GM19452 (cell line): ENCODE results near the gene CDH5.

Experiments used
- ATAC-seq: cut with Tn5 transposase; IDR thresholded peaks from one replicate; pipeline ENCODE4 v1.9.1; 2021; ENCODE audit not compliant: unreplicated experiment

CDH5 gene

DNA sequence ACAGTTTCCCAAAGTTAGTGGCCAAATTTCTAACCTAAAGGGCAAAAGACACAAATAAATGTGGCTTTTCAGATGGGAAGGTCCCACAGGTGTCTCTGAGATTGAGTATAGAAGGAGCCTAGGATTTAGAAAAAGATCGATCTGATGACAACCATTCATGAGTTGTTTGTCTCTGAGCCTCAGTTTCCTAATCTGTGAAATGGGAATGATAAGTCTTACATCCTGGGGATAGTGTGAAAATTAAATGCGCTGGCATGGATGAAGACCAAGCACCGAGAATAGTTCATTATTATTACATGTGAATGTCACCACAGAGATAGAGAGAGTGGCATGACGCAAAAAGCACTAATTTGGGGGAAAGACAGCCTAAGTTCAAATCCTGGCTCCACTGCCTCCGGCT lies 7.2 kb downstream of the CDH5 start:
- no peak for ATAC-seq

DNA sequence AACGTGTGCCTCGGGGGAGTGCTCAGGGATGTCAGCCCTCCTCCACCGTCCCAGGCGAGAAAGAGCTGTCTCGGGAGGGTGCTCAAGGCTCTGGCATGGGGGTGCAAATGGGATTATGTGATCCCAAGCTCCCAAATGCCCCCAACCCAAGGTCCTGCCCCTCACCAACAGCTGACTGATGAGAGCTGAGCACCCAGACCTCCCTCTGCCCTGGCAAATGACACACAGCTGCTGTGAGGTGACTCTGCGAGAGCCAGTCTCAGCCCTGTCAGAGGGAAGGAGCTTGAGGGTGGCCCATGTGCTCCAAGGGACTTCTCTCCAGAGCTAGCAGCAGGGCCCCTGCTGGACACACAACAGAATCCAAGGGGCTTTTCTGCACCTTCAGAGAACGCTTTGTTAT lies 7.7 kb downstream of the CDH5 start:
- ATAC-seq: no peak

DNA sequence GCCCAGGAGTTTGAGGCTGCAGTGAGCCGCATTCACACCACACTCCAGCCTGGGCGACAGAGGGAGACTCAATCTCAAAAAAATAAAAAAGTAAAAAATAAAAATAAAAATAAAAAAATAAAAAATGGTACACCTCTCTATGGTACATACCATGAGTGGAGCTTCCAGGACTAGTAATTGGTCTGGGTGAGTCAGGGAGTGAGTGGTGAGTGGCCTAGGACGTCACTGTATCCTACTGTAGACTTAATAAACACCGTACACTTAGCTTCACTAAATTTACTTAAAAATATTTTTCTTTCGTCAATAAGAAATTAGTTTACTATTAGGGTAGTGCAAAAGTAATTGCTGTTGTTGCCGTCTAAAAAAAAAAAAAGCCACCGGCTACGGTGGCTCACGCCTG lies 9.0 kb downstream of the CDH5 start:
- no peak for ATAC-seq

DNA sequence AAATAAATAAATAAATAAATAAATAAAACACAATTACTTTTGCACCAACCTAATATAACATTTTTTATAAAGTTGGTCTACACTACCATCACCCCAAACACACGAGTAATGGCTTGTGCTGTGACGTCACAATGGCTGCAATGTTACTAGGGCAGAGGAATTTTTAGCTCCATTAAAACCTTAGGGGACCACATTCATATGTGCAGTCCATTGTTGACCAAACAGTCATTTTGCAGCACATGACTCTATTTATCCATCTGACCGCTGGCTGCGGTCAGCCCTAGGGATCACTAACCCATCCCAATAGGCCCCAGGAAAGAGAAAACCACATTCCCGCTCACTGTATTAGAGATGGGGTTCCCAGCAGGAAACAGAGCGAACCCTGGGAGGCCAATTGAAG lies 9.6 kb downstream of the CDH5 start:
- ATAC-seq: no peak

DNA sequence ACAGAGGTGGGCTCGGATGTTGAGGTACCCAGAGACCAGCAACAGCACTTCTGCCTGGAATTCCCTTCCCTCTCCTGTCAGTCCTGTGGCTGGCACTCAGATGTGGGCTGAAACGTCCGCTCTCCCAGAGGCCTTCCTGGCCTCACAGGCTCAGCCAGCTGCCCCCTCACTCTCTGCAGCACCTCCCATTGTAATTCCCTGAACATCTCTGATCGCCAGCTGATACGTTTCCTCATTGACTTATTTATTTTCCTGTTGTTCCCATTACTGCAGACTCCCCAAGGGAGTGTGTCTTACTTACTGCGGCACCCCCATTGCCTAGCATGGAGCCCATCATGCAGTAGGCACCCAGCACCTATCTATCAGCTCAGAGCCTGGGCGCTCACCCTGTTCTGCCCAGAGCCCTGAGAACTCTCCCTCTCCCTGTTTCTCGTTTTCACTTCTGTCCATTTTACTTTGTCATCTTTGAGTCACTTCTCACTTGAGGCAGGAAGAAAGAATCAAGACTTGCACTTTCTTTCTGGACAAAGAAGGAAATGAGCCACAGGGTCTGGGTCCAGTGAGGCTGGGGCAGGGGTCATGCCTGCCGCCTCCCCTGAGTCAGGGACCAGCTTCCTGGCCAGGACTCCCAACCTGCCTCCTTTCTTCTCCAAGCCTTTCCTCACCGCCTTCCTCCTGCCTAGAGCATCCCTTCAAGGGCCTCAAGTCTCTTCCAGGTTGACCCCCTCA lies 10.2 kb downstream of the CDH5 start:
- ATAC-seq: no peak

DNA sequence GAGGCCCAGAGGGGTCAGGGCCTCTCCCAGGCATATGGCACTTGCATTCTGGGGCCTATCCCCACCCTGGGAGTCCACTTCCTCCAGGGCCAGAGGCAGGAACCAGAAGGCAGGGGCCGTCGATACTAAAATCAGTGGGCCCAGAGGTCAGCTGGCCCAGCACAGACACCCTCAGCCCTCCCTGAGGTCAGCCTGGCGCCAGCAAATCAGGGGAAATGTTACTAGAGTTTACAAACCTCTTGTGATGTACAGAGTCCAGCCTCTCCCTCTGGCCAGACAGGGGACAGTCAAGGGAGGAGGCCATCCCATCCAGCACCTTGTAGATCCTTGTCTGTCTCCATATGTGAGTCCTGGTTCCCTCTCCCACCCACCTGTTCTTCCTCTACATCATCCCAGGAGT lies 10.8 kb downstream of the CDH5 start:
- no peak for ATAC-seq

DNA sequence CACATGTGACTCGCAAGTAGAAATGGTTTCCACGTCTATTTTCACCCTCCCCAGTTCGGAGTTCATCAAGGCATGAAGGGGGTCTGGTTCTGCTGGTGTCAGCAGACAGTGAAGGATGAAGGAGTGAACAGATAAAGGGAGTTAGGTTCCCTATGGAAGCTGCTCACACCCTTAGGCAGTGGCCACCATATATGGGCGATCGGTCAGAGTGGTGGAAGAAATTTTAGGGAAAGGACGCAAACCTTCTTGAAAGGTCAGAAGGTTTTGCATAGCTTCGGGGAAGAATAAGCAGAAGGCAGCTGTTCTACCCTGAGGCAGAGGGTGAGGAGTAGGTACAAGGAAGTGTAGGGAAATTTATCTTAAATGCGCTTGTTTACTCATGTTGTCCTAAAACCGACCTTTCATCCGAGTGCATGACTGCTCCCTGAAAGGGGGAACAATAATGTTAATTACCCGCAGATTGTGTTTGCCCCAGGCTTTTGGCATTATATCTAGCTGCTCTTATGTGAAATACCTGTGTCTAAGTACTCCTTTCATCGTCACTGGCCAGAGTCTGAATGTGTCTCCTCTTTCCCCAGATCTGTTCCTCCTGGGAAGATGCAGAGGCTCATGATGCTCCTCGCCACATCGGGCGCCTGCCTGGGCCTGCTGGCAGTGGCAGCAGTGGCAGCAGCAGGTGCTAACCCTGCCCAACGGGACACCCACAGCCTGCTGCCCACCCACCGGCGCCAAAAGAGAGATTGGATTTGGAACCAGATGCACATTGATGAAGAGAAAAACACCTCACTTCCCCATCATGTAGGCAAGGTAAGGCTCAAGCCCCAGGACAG lies 12.5 kb downstream of the CDH5 start:
- ATAC-seq: no peak

DNA sequence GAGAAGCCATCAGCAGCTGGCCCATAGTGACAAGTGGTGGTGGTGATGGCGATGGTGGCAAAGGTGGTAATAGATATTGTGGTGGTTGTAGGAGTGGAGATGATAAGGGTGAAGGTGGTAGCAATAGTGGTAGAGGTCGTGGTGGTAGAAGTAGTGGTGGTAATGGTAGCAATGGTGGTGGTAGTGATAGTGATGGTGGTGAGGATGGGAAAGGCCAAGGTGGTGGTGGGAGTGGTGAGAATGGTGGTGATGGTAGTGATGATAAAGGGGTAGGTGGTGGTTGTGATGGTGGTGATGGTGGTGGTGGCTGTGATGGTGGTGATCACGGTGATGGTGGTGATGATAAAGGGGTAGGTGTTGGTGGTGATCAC lies 13.1 kb downstream of the CDH5 start:
- no peak for ATAC-seq

DNA sequence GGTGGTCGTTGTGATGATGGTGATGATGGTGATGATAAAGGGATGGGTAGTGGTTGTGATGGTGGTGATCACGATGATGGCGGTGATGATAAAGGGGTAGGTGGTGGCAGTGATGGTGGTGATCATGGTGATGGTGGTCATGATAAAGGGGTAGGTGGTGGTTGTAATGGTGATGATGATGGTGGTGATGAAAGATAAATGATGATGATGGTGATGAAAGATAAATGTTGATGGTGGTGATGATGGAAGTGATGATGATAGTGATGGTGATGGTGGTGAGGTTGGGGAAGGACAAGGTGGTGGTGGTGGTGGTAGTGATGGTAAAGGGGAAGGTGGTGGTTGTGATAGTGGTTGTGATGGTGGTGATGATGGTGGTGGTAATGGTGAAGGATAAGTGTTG lies 13.9 kb downstream of the CDH5 start:
- no peak for ATAC-seq

DNA sequence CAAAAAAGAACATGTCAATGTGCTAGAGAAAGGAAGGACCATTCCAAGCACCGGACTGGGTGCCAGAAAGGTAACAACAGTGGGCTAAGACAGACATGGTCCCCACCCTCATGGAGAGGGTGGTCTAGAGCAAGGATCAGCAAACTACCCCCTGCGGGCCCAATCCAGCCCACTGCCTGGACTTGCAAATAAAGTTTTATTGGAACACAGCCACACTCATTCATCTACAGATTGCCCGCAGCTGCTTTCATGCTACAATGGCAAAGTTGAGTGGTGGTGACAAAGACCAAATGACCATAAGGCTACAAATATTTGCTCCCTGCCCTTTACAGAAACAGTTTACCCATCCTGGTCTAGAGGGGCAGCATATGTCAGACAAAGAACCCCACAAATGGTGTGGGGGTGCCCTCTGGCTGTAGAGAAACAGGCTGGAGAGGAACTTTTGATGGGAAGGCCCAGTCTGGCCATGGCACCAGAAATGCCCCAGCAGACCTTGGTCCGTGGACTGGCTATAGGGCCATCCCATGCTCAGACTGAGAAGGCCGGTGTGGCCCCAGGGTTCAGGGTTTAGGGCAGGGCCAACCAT lies 15.2 kb downstream of the CDH5 start:
- ATAC-seq: no peak

DNA sequence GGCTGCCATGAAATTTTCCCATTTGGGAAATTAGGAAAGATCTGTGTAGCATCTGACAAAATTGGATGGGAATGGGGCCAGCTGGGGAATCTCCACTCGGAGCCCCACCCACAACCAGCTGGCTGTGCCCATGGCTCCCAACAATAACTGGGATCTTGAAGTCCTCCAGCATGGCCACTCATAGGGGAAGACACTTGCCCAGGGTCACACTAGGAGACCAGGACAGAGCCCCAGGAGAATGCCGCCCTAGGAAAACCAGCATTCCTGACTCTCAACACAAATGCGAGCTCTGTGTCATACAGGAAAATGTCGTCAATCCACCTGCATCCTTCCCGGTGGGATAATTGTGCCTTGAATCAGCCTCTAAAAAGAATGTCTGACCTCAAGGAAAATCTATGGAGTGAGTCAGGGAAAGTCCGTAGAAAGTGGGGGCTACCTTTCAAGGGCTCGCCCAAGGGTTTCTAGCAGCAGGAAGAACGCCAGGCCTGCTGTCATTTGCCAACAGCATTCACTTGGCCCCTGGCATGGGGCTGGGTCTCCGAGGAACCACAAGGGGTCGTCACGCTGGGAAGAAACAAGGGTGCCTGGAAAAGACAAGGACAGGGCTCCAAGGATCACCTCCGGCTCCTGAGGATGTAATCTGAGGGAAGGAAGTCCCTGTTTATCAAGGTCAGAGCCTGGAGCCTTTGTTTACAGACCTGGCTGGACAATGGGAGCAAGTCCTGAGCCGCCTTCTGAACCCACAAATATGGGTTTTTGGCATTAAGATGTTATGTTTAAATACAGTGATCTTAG lies 15.9 kb downstream of the CDH5 start:
- no peak for ATAC-seq

DNA sequence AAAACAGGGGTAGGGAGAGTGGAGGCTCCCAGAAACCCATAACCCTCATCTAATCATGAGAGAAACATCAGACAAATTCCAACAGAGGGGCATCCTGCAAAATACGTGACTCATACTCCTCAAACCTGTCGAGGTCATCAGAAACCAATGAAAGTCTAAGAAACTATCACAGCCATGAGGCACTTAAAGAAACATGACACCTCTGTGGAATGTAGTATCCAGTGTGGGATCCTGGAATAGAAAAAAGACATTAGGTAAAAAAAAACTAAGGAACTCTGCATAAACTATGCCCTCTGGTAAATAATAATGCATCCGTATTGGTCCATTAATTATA lies 16.4 kb downstream of the CDH5 start:
- no peak for ATAC-seq

DNA sequence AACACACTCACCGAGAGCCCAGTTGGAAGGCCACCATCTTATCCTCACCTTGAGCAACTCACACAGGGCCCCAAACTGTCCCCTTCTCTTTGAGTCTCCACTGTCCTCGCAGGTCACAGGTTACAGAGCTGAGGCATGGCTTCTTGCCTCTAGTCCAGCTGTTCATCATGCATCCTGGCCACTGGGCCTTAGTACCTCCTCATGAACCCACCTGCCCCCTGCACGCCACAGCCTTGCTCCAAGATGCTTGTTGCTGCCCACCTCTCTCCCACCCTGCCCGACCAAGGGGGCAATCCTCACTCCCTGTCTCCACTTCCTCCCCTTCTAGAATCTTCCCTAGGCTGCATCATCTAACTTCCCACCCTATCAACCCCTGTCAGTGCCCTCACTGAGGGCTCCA lies 17.1 kb downstream of the CDH5 start:
- no peak for ATAC-seq

DNA sequence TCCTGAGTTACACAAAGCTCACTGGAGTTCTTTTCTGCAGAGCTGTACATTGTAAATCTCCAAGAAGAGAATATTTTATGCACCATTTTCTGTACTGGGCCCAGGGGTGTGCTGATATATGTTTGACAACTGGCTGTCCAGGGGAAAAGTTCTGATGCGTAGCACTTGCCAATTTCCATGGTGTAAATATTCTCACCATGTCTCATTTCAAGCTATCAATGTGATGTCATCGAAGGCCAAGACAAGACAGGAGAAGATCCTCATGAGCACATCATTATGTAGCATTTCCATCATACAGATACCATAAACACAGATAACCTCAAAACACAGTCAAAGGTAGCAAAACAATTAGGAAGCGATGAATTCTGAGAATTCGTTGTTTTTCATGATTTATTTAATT lies 18.9 kb downstream of the CDH5 start:
- no peak for ATAC-seq

DNA sequence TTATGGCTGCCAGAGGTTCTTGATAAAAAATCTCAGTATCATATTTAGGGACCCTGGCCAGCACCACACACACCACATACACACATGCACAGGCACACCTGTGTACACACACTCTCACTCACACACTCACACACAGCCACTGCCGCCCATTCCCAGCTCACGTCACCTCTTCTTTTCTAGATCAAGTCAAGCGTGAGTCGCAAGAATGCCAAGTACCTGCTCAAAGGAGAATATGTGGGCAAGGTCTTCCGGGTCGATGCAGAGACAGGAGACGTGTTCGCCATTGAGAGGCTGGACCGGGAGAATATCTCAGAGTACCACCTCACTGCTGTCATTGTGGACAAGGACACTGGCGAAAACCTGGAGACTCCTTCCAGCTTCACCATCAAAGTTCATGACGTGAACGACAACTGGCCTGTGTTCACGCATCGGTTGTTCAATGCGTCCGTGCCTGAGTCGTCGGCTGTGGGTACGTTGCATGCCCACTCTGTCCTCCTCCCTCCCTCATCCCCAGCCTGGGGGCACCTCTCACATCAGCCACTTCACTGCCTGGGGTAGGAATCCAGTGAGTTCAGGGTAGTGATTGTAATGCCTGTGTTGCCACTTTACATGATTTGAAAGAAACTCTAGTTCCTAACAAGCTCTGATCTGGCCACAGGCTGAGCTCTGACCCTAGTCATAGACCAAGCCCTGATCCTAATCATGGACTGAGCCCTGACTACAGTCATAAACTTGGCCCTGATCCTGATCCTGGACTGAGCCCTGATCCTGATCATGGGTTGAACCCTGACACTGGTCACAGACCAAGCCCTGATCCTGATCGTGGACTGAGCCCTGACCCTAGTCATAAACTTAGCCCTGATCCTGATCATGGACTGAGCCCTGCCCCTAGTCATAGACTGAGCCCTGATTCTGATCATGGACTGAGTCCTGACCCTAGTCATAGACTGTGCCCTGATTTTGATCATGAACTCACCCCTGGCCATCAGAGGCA lies 20.4 kb downstream of the CDH5 start:
- no peak for ATAC-seq

DNA sequence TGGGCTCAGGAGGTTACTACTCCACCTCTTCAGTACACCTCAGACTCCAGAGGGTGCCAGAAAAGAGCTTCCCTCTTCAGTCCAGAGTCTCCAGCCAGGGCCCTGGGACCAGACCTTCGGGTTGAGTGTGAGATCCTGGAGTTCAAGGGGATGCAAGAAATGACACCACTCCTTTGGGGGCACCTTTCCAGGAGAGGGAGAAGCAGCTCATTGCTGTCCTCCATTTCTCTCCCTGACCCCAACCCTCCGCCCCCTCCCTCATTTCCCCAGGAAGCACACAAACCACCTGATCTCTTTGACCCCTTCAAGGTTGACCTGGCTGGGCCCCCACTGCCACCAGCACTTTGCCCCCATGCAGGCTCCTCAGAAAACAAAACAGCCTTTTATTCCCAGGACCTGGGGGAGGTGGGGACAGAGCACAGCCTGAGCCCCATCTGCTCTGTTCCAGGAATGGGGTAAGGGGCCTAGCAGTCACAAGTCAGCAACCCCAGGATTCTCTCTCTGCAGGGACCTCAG lies 21.4 kb downstream of the CDH5 start:
- ATAC-seq: no peak

DNA sequence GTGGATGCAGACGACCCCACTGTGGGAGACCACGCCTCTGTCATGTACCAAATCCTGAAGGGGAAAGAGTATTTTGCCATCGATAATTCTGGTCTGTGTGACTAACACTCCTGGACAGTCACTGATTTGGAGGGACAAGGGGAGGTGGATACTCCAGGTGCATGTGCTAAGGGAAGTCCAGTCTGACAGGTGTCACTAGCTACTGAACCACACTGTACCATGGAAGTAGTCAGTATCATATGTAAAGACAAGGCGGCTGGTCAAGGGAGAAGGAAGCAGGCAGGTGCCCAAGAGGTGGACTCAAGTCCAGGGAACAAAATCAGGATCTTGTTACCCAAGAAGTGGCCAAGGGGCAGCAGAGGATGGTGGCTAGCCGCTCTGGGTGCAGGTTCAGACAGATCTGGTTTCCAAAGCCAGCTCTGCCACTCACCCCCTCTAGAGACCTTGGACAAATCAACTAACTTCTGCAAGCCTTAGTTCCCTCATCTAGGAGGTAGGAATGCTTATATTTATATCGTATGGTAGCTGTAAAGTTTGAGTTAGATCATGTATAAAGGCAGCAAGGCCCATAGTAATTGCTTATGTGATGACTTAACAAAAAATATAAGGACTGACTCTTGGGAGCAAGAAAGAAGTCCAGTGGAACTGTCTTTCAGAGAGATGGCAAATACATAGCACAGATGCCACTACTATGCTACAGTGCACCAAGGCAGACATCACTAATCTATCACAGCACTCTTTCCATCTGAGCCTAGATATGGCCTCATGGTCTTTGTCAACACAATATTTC lies 22.1 kb downstream of the CDH5 start:
- no peak for ATAC-seq

DNA sequence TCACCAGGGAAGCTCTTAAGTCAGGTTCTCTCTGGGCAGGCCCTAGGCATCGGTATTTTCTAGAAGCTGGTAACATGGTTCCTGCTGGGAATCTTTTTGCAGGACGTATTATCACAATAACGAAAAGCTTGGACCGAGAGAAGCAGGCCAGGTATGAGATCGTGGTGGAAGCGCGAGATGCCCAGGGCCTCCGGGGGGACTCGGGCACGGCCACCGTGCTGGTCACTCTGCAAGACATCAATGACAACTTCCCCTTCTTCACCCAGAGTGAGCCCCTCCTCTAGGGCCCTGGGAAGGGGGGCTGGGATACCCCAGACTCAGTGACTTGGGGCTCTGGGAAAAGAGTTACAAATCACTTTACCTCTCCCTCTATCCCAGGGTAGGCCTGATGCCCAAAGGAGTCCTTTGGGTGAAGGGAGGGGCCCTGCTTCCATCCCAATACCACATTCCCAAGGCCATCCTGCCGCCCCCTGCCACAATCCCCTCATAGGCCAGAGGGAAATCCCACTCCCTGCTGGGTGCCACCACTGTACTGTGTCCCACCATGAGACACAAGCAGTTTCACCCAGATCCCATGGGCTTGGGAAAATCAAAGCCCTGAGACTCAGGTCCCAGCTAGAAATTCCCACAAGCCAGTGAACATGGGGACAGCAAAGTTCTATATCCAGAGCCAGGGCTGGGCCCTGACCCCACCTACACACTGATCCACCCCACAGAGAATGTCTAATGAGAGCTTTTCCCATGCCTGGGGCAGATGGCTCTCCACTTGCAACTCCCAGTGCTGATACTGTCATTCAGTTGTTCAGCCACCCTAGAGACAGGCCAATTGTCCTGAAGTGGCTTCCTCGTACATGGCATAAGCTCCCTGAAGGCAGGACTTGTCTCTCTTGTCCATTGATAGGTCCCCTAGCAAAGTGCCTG lies 23.0 kb downstream of the CDH5 start:
- no peak for ATAC-seq
